Prostate gland (tissue), 2 donors: Measurements from ENCODE around the gene IKBKG. TPM values are rescaled to one million over a fixed set of nuclear protein-coding genes. Genes with fewer than 3 reads are reported as not detected.

Experiments used
- DNase-seq: peaks from one replicate; pipeline ENCODE4 v3.0.0-alpha.2; 2019; ENCODE audit warnings: low spot score
- H3K27ac ChIP-seq, 2 donors: fragments of 200-600 bp; sonication (generic); 2 replicates each; pipeline ENCODE4 v1.5.1; 2017 to 2019
- H3K27me3 ChIP-seq: fragments of 200-600 bp; sonication (generic); replicated peaks from 2 replicates; pipeline ENCODE4 v1.5.1; 2019; ENCODE audit not compliant: insufficient read depth
- H3K36me3 ChIP-seq, 2 donors: fragments of 200-600 bp; sonication (generic); 1 replicate in 1 of 2; 2 replicates in 1 of 2; pipeline versions ENCODE4 v1.5.1 to v1.8.1; 2017 to 2019
- H3K4me1 ChIP-seq: fragments of 200-600 bp; sonication (generic); replicated peaks from 2 replicates; pipeline ENCODE4 v1.5.1; 2019
- H3K4me3 ChIP-seq, 2 donors: fragments of 200-600 bp; sonication (generic); 2 replicates each; pipeline ENCODE4 v1.5.1; 2017 to 2019
- H3K9me3 ChIP-seq: fragments of 200-600 bp; sonication (generic); 2 replicates; pipeline ENCODE4 v1.5.1; 2017
- POLR2A ChIP-seq: fragments of 450-650 bp; IDR thresholded peaks from one replicate; pipeline ENCODE4 v1.6.1; 2016; ENCODE audit warnings: antibody characterized with exemption, mild to moderate bottlenecking
- POLR2AphosphoS5 ChIP-seq: sonication (generic); formaldehyde crosslinking; IDR thresholded peaks from one replicate; pipeline ENCODE4 v1.6.1; 2017; ENCODE audit warnings: antibody characterized with exemption
- WGBS: methylation state at CpG from one replicate; pipeline ENCODE4 v1.1.5; 2018; 5-methylcytosine and 5-hydroxymethylcytosine counted together
- intact Hi-C: fragments of 100-400 bp; cut with DNase I; formaldehyde crosslinking; loops from one replicate; pipeline ENCODE4 v1.14.2; 2022
- total RNA-seq, 2 donors: library from RNA; depleted of rRNA; stranded (reverse); fragments of >200 nt; gene quantifications; one replicate each; pipeline ENCODE4 v1.1.0, GENCODE V29; 2016
- TF ChIP-seq, protein P1 (sequence below), 4 experiments: fragments of 200-600 bp in 2 of 4; fragments of 450-650 bp in 2 of 4; sonication (generic) in 2 of 4; IDR thresholded peaks; 1 replicate in 3 of 4; 2 replicates in 1 of 4; pipeline ENCODE4 v1.5.1; 2016 to 2019; ENCODE audit warnings: antibody characterized with exemption in 4 of 4, mild to moderate bottlenecking in 2 of 4, moderate library complexity in 2 of 4

Gene IKBKG
- total RNA-seq, 2 donors from 2014 or later = 16.4 to 31.7 TPM

DNA sequence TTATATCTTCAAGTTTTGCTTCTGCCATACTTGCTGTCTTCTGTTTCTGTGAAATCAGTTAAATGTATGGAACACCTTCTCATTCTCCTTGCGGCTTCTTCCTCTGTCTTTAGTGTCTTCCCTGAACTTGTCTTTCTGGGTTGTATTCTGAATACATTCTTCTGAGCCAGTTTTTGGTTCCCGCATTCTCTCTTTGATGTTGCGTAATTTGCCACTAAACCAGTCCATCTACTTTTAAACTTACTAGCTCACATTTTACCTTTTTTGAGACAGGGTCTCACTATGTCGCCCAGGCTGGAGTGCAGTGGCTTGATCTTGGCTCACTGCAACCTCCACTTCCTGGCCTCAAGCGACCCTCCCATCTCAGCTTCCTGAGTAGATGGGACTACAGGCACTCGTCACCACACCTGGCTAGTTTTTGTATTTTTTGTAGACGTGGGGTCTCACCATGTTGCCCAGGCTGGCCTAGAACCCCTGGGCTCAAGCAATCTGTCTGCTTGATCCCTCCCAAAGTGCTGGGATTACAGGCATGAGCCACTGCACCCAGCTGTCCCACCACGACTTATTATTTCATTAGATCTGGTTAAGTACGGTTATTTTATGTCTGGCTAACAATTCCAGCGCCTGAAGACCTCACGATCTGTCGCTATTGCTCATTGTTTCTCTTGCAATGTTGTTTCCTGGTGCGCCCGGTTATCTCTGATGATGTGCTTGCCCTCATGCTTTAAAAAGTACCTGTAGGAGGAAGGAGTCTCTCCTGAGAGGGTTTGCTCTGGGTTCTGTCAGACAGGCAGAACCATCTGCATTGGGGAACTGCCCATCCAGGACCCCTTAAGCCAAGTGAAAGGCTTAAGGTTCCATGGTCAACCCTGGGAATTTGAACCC lies 21.6 kb upstream of the IKBKG start:
- intact Hi-C loops = loop anchor here (5.0 kb wide), 1 partner anchor 34 kb away; the partner anchor contains the start of gene SLC10A3
- H3K4me1 ChIP-seq = no peaks in the 10 kb centered on the region
- H3K27me3 ChIP-seq = no peaks in the 10 kb centered on the region
- 63% methylated on average over 14 of the region's 14 CpGs for WGBS
- TF ChIP-seq POLR2A (no peak), POLR2AphosphoS5 (peak; percentile 50)
- no peaks in the 10 kb centered on the region for H3K9me3 ChIP-seq
- no peak overlapping the region for H3K4me3 ChIP-seq
- H3K36me3 ChIP-seq = no peaks in the 10 kb centered on the region
- peak overlapping the region; percentile 30 to 74 for H3K27ac ChIP-seq
- DNase-seq = peak; percentile 29

- intact Hi-C loops = loop anchor here (1.0 to 5.0 kb wide), 2 partner anchors 35 to 116 kb away; partner anchors contain the start of genes SLC10A3 and TAFAZZIN
- H3K4me1 ChIP-seq = no peaks in the 10 kb centered on the region
- WGBS = 1% methylated on average over 9 of the region's 15 CpGs
- TF ChIP-seq, protein P1, sequence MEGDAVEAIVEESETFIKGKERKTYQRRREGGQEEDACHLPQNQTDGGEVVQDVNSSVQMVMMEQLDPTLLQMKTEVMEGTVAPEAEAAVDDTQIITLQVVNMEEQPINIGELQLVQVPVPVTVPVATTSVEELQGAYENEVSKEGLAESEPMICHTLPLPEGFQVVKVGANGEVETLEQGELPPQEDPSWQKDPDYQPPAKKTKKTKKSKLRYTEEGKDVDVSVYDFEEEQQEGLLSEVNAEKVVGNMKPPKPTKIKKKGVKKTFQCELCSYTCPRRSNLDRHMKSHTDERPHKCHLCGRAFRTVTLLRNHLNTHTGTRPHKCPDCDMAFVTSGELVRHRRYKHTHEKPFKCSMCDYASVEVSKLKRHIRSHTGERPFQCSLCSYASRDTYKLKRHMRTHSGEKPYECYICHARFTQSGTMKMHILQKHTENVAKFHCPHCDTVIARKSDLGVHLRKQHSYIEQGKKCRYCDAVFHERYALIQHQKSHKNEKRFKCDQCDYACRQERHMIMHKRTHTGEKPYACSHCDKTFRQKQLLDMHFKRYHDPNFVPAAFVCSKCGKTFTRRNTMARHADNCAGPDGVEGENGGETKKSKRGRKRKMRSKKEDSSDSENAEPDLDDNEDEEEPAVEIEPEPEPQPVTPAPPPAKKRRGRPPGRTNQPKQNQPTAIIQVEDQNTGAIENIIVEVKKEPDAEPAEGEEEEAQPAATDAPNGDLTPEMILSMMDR (IDR thresholded peaks at IDR 0.05) = peak in 3 of 4 experiments; percentile 32 to 61 (median 60)
- TF ChIP-seq POLR2AphosphoS5 = peak; percentile 55
- peak; percentile 8 for TF ChIP-seq POLR2A
- H3K36me3 ChIP-seq = no peaks in the 10 kb centered on the region
- peak overlapping the region; percentile 74 to 77 for H3K27ac ChIP-seq
- H3K9me3 ChIP-seq = no peaks in the 10 kb centered on the region
- no peaks in the 10 kb centered on the region for H3K27me3 ChIP-seq
- peak; percentile 72 for DNase-seq
- no peak overlapping the region for H3K4me3 ChIP-seq
Observed at GRCh38 chrX:154526901-154527675, 20.3 kb upstream of the IKBKG start.

DNA sequence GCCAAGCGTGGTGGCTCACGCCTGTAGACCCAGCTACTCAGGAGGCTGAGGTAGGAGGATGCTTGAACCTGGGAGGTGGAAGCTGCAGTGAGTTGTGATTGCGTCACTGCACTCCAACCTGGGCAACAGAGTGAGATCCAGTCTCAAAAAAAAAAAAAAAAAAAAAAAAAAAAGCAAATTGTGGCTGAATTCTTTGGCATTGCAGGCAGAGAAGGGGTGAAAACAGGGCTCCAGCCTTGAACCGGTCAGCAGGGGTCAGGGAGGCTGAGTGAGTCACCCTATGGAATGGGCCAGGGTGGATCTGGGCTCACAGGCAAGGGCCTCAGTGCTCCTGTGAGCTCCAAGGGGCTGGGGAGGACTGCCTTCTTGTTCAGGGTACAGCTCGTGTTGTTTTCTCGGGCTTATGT lies 18.2 kb upstream of the IKBKG start:
- H3K36me3 ChIP-seq = no peaks in the 10 kb centered on the region
- no peak overlapping the region for H3K27ac ChIP-seq
- H3K27me3 ChIP-seq = no peaks in the 10 kb centered on the region
- WGBS = 84% methylated on average over 5 of the region's 6 CpGs
- intact Hi-C loops = loop anchor here (5.0 kb wide), 1 partner anchor 37 kb away; the partner anchor contains the start of gene SLC10A3
- DNase-seq = no peak
- no peak for TF ChIP-seq POLR2A
- TF ChIP-seq POLR2AphosphoS5 = no peak
- TF ChIP-seq, protein P1 (IDR thresholded peaks at IDR 0.05) = no peak
- no peak overlapping the region for H3K4me3 ChIP-seq
- H3K9me3 ChIP-seq = no peaks in the 10 kb centered on the region
- no peaks in the 10 kb centered on the region for H3K4me1 ChIP-seq

GRCh38 chrX:154530286-154530685 lies 17.1 kb upstream of the IKBKG start:
- Histone ChIP-seq H3K27me3 (no peaks in the 10 kb centered on the region), H3K27ac (no peak overlapping the region), H3K9me3 (no peaks in the 10 kb centered on the region), H3K4me1 (no peaks in the 10 kb centered on the region), H3K4me3 (no peak overlapping the region), H3K36me3 (no peaks in the 10 kb centered on the region)
- TF ChIP-seq, protein P1 (IDR thresholded peaks at IDR 0.05) = no peak
- TF ChIP-seq POLR2A (no peak), POLR2AphosphoS5 (no peak)
- intact Hi-C loops = loop anchor here (5.0 kb wide), 1 partner anchor 133 kb away; the partner anchor contains the start of gene RPL10
- WGBS = 67% methylated on average over 3 of the region's 11 CpGs
- DNase-seq = no peak

GRCh38 chrX:154531626-154532025 lies 15.8 kb upstream of the IKBKG start:
- Histone ChIP-seq H3K27ac (no peak overlapping the region), H3K4me3 (no peak overlapping the region), H3K4me1 (no peaks in the 10 kb centered on the region), H3K27me3 (no peaks in the 10 kb centered on the region), H3K9me3 (no peaks in the 10 kb centered on the region), H3K36me3 (no peaks in the 10 kb centered on the region)
- no CpG with 5 or more reads among the region's 16 CpGs for WGBS
- intact Hi-C loops = loop anchor here (5.0 kb wide), 1 partner anchor 134 kb away; the partner anchor contains the start of gene RPL10
- no peak for DNase-seq
- no peak for TF ChIP-seq POLR2AphosphoS5
- TF ChIP-seq, protein P1 (IDR thresholded peaks at IDR 0.05) = no peak
- TF ChIP-seq POLR2A = no peak
